K562 (cell line): ENCODE results near the gene NXNL2. TPM values are rescaled to one million over a fixed set of nuclear protein-coding genes. Genes with fewer than 3 reads are reported as not detected.

Experiments
- ATAC-seq: fragments of 200-7000 bp; cut with Tn5 transposase; 3 replicates; pipeline ENCODE4 v1.9.1; 2020; ENCODE audit warnings: moderate library complexity
- BruUV-seq: library from RNA; stranded (reverse); fragments of 400-500 nt; replicated peaks from 2 replicates; lab custom pipeline; 2021; lab: Mats Ljungman, UMichigan
- CTCF ChIA-PET: fragments of 300-600 bp; formaldehyde crosslinking; extraction: SDS; loops from one replicate; lab custom pipeline; 2021; ENCODE audit warnings: low intra/inter-chr PET ratio; lab: Yijun Ruan, JAX
- POLR2A ChIA-PET: fragments of 300-600, 350-650 bp; sonication (Branson Sonifier 250); formaldehyde crosslinking; extraction: SDS; loops from one replicate; lab custom pipeline; 2021; ENCODE audit warnings: antibody characterized with exemption, inconsistent platforms; lab: Yijun Ruan, JAX
- DNase-seq, 4 experiments: peaks; one replicate each; pipeline versions ENCODE4 v3.0.0 to v3.0.0-alpha.2; 2011 to 2018; ENCODE audit warnings: low spot score in 3 of 4, mixed read lengths in 3 of 4; ENCODE audit errors: extremely low read depth in 1 of 4
- FAIRE-seq: peaks from 2 replicates; lab custom pipeline; 2011; peaks lifted over from hg19 to GRCh38; lab: Jason Lieb, UNC
- H2AFZ ChIP-seq: 2 replicates; pipeline ENCODE4 v1.6.0; 2011; ENCODE audit warnings: low read depth, low read length, control low read depth, inconsistent platforms
- H3K27ac ChIP-seq: fragments of 200-600 bp; 3 replicates; pipeline ENCODE4 v1.8.0; 2011; ENCODE audit warnings: low read depth, mild to moderate bottlenecking, control low read depth, inconsistent platforms, low read length, moderate library complexity, mixed read lengths; ENCODE audit errors: extremely low read depth
- H3K27me3 ChIP-seq, 2 experiments: fragments of 300-600 bp in 1 of 2; 2 replicates in 1 of 2; 3 replicates in 1 of 2; pipeline versions ENCODE4 v1.6.0 to v1.8.0; 2011; ENCODE audit warnings: inconsistent platforms in 2 of 2, low read length in 2 of 2, mild to moderate bottlenecking in 1 of 2, mixed read lengths in 1 of 2, moderate library complexity in 1 of 2; ENCODE audit not compliant: control insufficient read depth in 2 of 2, insufficient read depth in 2 of 2
- H3K36me3 ChIP-seq: fragments of 300-600 bp; 3 replicates; pipeline ENCODE4 v1.8.0; 2011; ENCODE audit warnings: mild to moderate bottlenecking, low read length, inconsistent platforms; ENCODE audit not compliant: control insufficient read depth, insufficient read depth
- H3K4me1 ChIP-seq, 2 experiments: fragments of 200-600 bp in 1 of 2; replicated peaks in 1 of 2; 2 replicates in 1 of 2; 3 replicates in 1 of 2; pipeline versions ENCODE4 v1.5.1 to v1.8.0; 2011; ENCODE audit warnings: inconsistent platforms in 2 of 2, low read length in 2 of 2, mild to moderate bottlenecking in 1 of 2, mixed read lengths in 1 of 2, moderate library complexity in 1 of 2; ENCODE audit not compliant: control insufficient read depth in 2 of 2, insufficient read depth in 2 of 2
- H3K4me2 ChIP-seq: 2 replicates; pipeline ENCODE4 v1.6.1; 2011; ENCODE audit warnings: low read length, control low read depth, inconsistent platforms, mixed read lengths; ENCODE audit not compliant: insufficient read depth
- H3K4me3 ChIP-seq: fragments of 200-600 bp; sonication (generic), shearing (Covaris generic); 2 replicates; pipeline ENCODE4 v1.5.1; 2016; ENCODE audit warnings: control low read depth, inconsistent platforms
- H3K79me2 ChIP-seq: fragments of 200-600 bp; 3 replicates; pipeline ENCODE4 v1.8.0; 2011; ENCODE audit warnings: low read length, inconsistent platforms; ENCODE audit not compliant: control insufficient read depth, insufficient read depth
- H3K9ac ChIP-seq, 2 experiments: 2 replicates each; pipeline versions ENCODE4 v1.6.0 to v1.6.1; 2011; ENCODE audit warnings: low read depth in 2 of 2, low read length in 2 of 2, control low read depth in 1 of 2, inconsistent platforms in 1 of 2, mild to moderate bottlenecking in 1 of 2, mixed read lengths in 1 of 2; ENCODE audit not compliant: insufficient read depth in 1 of 2
- H3K9me1 ChIP-seq: one replicate; pipeline ENCODE4 v1.6.0; 2011; ENCODE audit warnings: inconsistent platforms, mild to moderate bottlenecking, low read length, moderate library complexity; ENCODE audit not compliant: control insufficient read depth, insufficient read depth
- H3K9me3 ChIP-seq: replicated peaks from 2 replicates; pipeline ENCODE4 v1.5.1; 2011; ENCODE audit warnings: low read depth, low read length, inconsistent platforms; ENCODE audit not compliant: control insufficient read depth, insufficient read depth
- H4K20me1 ChIP-seq: replicated peaks from 2 replicates; pipeline ENCODE4 v1.6.1; 2011; ENCODE audit warnings: low read length, inconsistent platforms, mixed read lengths; ENCODE audit not compliant: control insufficient read depth, insufficient read depth
- ARHGAP35 ChIP-seq: fragments of 450-650 bp; IDR thresholded peaks from 2 replicates; pipeline ENCODE4 v1.6.1; 2018; ENCODE audit not compliant: partially characterized antibody
- BRF2 ChIP-seq: IDR thresholded peaks from 3 replicates; pipeline ENCODE4 v1.6.1; 2011; ENCODE audit warnings: borderline replicate concordance, mild to moderate bottlenecking; ENCODE audit not compliant: insufficient read length, insufficient read depth
- CBX3 ChIP-seq, 2 experiments: IDR thresholded peaks; 1 replicate in 1 of 2; 2 replicates in 1 of 2; pipeline ENCODE4 v1.6.1; 2012; ENCODE audit warnings: inconsistent platforms in 2 of 2, low read length in 2 of 2, borderline replicate concordance in 1 of 2, control low read depth in 1 of 2
- CC2D1A ChIP-seq: fragments of 450-650 bp; IDR thresholded peaks from 2 replicates; pipeline ENCODE4 v1.6.1; 2017; ENCODE audit warnings: mild to moderate bottlenecking
- CEBPB ChIP-seq: fragments of 450-650 bp; IDR thresholded peaks from 2 replicates; pipeline ENCODE4 v1.6.1; 2016; ENCODE audit warnings: missing genetic modification characterization, missing compliant biosample characterization
- ETS2 ChIP-seq: IDR thresholded peaks from 2 replicates; pipeline ENCODE4 v1.6.1; 2016; ENCODE audit warnings: borderline replicate concordance, missing genetic modification characterization, mild to moderate bottlenecking, moderate library complexity, missing compliant biosample characterization; ENCODE audit not compliant: poor library complexity, severe bottlenecking
- FOSL1 ChIP-seq: fragments of 200-800 bp; sonication (Bioruptor generic); conservative IDR thresholded peaks from 2 replicates; pipeline ENCODE4 v1.6.1; 2016; ENCODE audit warnings: missing genetic modification characterization, missing compliant biosample characterization
- HDAC2 ChIP-seq: fragments of 450-650 bp; IDR thresholded peaks from 2 replicates; pipeline ENCODE4 v1.6.1; 2016; ENCODE audit warnings: mild to moderate bottlenecking
- HMGXB4 ChIP-seq: sonication (generic); formaldehyde crosslinking; IDR thresholded peaks from 2 replicates; pipeline ENCODE4 v1.8.1; 2023; ENCODE audit warnings: mild to moderate bottlenecking, missing genetic modification reagents
- ID3 ChIP-seq, 2 experiments: fragments of 250-450 bp in 1 of 2; fragments of 450-650 bp in 1 of 2; sonication (Bioruptor Pico) in 1 of 2; IDR thresholded peaks; 2 replicates each; pipeline versions ENCODE4 v1.6.1 to v1.8.0; 2016 to 2021; ENCODE audit warnings: mild to moderate bottlenecking in 2 of 2, moderate library complexity in 2 of 2, missing compliant biosample characterization in 1 of 2, missing genetic modification characterization in 1 of 2
- LCOR ChIP-seq: sonication (generic); formaldehyde crosslinking; IDR thresholded peaks from 2 replicates; pipeline ENCODE4 v1.8.0; 2022; ENCODE audit warnings: mild to moderate bottlenecking, missing genetic modification reagents
- NCOA1 ChIP-seq: fragments of 450-650 bp; IDR thresholded peaks from 2 replicates; pipeline ENCODE4 v1.6.1; 2016; ENCODE audit warnings: low read depth
- PTRF ChIP-seq: fragments of 450-650 bp; IDR thresholded peaks from 2 replicates; pipeline ENCODE4 v1.6.1; 2016; ENCODE audit warnings: mild to moderate bottlenecking, missing genetic modification characterization, missing compliant biosample characterization
- SETDB1 ChIP-seq: IDR thresholded peaks from one replicate; pipeline ENCODE4 v1.6.1; 2012; ENCODE audit warnings: low read length, control low read depth, inconsistent platforms
- ZBTB7A ChIP-seq: IDR thresholded peaks from 2 replicates; pipeline ENCODE4 v1.6.1; 2011; ENCODE audit warnings: low read depth, mild to moderate bottlenecking, low read length, moderate library complexity, borderline replicate concordance; ENCODE audit not compliant: control insufficient read depth
- ZFPM2 ChIP-seq: fragments of 250-450 bp; sonication (Bioruptor Pico); IDR thresholded peaks from 2 replicates; pipeline ENCODE4 v1.5.1; 2022; ENCODE audit warnings: mild to moderate bottlenecking
- ZNF146 ChIP-seq: IDR thresholded peaks from one replicate; pipeline ENCODE4 v1.6.1; 2018; ENCODE audit warnings: missing compliant biosample characterization; ENCODE audit not compliant: unreplicated experiment
- ZNF717 ChIP-seq: fragments of 250-450 bp; sonication (Bioruptor Pico); IDR thresholded peaks from 2 replicates; pipeline ENCODE4 v1.5.0; 2021
- WGBS: fragments of 100-300 bp; shearing (Covaris generic); methylation state at CpG from one replicate; pipeline ENCODE4 v1.1.6; 2016; ENCODE audit warnings: low coverage, mixed read lengths; ENCODE audit not compliant: insufficient coverage; ENCODE audit errors: missing lambda C conversion rate; 5-methylcytosine and 5-hydroxymethylcytosine counted together
- in situ Hi-C: fragments of 300-500 bp; cut with MboI; formaldehyde crosslinking; loops from 4 replicates; pipeline ENCODE4 v1.15.0; 2018; ENCODE audit warnings: inconsistent platforms, mixed read lengths
- intact Hi-C: fragments of 100-400 bp; cut with micrococcal nuclease; formaldehyde crosslinking; loops from 2 replicates; pipeline ENCODE4 v1.14.2; 2022
- polyA plus RNA-seq, 8 experiments: library from polyadenylated mRNA; depleted of rRNA in 4 of 8; stranded (reverse) in 5 of 8; unstranded in 3 of 8; fragments of >200 nt; fragmentation: Nextera tagmentation in 2 of 8; fragmentation: Illumina TruSeq in 1 of 8; extraction: Ambion mirVana in 2 of 8; extraction: Trizol in 1 of 8; gene quantifications; 2 replicates each; pipeline versions ENCODE4 v1.2.1 to v1.2.3, GENCODE V29; 2011 to 2014; ENCODE audit warnings: inconsistent platforms in 1 of 8, missing spikeins in 1 of 8
- total RNA-seq, 7 experiments: library from RNA; depleted of rRNA in 6 of 7; stranded (reverse); fragments of >200 nt in 6 of 7; fragmentation: Illumina TruSeq in 2 of 7; extraction: Trizol in 2 of 7; gene quantifications; 2 replicates each; pipeline versions ENCODE4 v1.2.1 to v1.2.3, GENCODE V29; 2011 to 2021; ENCODE audit warnings: low replicate concordance in 1 of 7

Gene NXNL2
- total and polyA plus RNA-seq, 9 of the 15 experiments (the other 6 are each of a cell fraction or from before 2014, with no cell fraction given), result 0.15 to 0.19 TPM; not detected in 7

GRCh38 chr9:88522360-88522759 lies 12.6 kb upstream of the NXNL2 start (continued):
- TF ChIP-seq HMGXB4 (CRISPR knock-in tag) (no peak), PTRF (tag) (no peak), LCOR (CRISPR knock-in tag) (no peak), CC2D1A (no peak), CEBPB (tag) (no peak), ARHGAP35 (no peak)

GRCh38 chr9:88523056-88523455 lies 11.9 kb upstream of the NXNL2 start:
- WGBS, result 3% methylated on average over 3 of the region's 3 CpGs
- no peak for FAIRE-seq
- ChIA-PET CTCF (no interaction called here), POLR2A (no interaction called here)
- no peak for ATAC-seq
- DNase-seq, result no peak
- Histone ChIP-seq H3K4me3 (no peak overlapping the region), H3K27ac (no peak overlapping the region), H3K79me2 (no peaks in the 10 kb centered on the region), H3K27me3 (peaks cover 0 to 10% of the 10 kb centered on the region in 2 experiments; a peak in 2 of 5 replicates), H3K36me3 (no peaks in the 10 kb centered on the region), H3K9me1 (no peaks in the 10 kb centered on the region), H4K20me1 (no peaks in the 10 kb centered on the region), H3K9me3 (no peaks in the 10 kb centered on the region), H3K9ac (no peak overlapping the region), H3K4me1 (no peaks in the 10 kb centered on the region), H3K4me2 (no peak overlapping the region), H2AFZ (no peak overlapping the region)
- in situ Hi-C loops, result no loop called here
- BruUV-seq, result no TSS peak
- intact Hi-C loops, result no loop called here
- no peak for TF ChIP-seq ZBTB7A
- TF ChIP-seq ZNF717 (CRISPR knock-in tag), result no peak
- no peak for TF ChIP-seq ID3 (CRISPR knock-in tag; IDR thresholded peaks at IDR 0.05)
- TF ChIP-seq ID3 (tag; IDR thresholded peaks at IDR 0.05), result no peak
- TF ChIP-seq HMGXB4 (CRISPR knock-in tag), result no peak
- no peak for TF ChIP-seq FOSL1 (tag)
- TF ChIP-seq NCOA1, result no peak
- no peak for TF ChIP-seq ZFPM2 (CRISPR knock-in tag)
- no peak for TF ChIP-seq ETS2 (tag)
- no peak for TF ChIP-seq ZNF146
- no peak for TF ChIP-seq BRF2
- no peak for TF ChIP-seq HDAC2
- TF ChIP-seq SETDB1, result no peak
- TF ChIP-seq CBX3 (IDR thresholded peaks at IDR 0.05; ENCODE audit: borderline replicate concordance in 1 of 2, low read length in 2 of 2), result no peak
